IMR-90 (cell line): ENCODE data around the gene PANK4. TPM values are rescaled to one million over a fixed set of nuclear protein-coding genes. Genes with fewer than 3 reads are reported as not detected.

Source experiments
- ATAC-seq: fragments of 200-7000 bp; cut with Tn5 transposase; 2 replicates; pipeline ENCODE4 v1.9.1; 2020; ENCODE audit warnings: low read depth, mild to moderate bottlenecking, moderate library complexity
- BruUV-seq: library from RNA; stranded (reverse); fragments of 400-500 nt; replicated peaks from 2 replicates; lab custom pipeline; 2021; lab: Mats Ljungman, UMichigan
- CTCF ChIA-PET: fragments of 300-600 bp; formaldehyde crosslinking; extraction: SDS; loops from one replicate; lab custom pipeline; 2021; ENCODE audit warnings: antibody characterized with exemption; lab: Yijun Ruan, JAX
- POLR2A ChIA-PET: fragments of 300-600 bp; sonication (Branson Sonifier 250); formaldehyde crosslinking; loops from one replicate; lab custom pipeline; 2022; ENCODE audit warnings: antibody characterized with exemption; ENCODE audit not compliant: unreplicated experiment; lab: Charles Lee
- DNase-seq: peaks from one replicate; pipeline ENCODE4 v3.0.0; 2013
- H2AFZ ChIP-seq: replicated peaks from 2 replicates; pipeline ENCODE3; 2013; ENCODE audit warnings: low read length, mild to moderate bottlenecking; ENCODE audit not compliant: poor library complexity
- H2AK5ac ChIP-seq: 2 replicates; pipeline ENCODE4 v1.6.1; 2013; ENCODE audit warnings: low read depth, low read length, inconsistent platforms
- H2AK9ac ChIP-seq: replicated peaks from 2 replicates; pipeline ENCODE3; 2013; ENCODE audit warnings: mild to moderate bottlenecking, low read depth, low read length, moderate library complexity; ENCODE audit not compliant: poor library complexity
- H2BK120ac ChIP-seq: 2 replicates; pipeline ENCODE4 v1.6.1; 2013; ENCODE audit warnings: low read depth, low read length, inconsistent platforms
- H2BK15ac ChIP-seq: 3 replicates; pipeline ENCODE4 v1.6.1; 2013; ENCODE audit warnings: low read depth, low read length, inconsistent platforms
- H2BK20ac ChIP-seq: 2 replicates; pipeline ENCODE4 v1.6.1; 2013; ENCODE audit warnings: low read depth, mild to moderate bottlenecking, inconsistent platforms, low read length, moderate library complexity
- H2BK5ac ChIP-seq: 2 replicates; pipeline ENCODE4 v1.6.1; 2013; ENCODE audit warnings: mild to moderate bottlenecking, low read depth, low read length, inconsistent platforms; ENCODE audit not compliant: poor library complexity, severe bottlenecking
- H3K14ac ChIP-seq: replicated peaks from 2 replicates; pipeline ENCODE4 v1.6.1; 2013; ENCODE audit warnings: low read depth, low read length, inconsistent platforms
- H3K18ac ChIP-seq: 2 replicates; pipeline ENCODE4 v1.6.1; 2013; ENCODE audit warnings: low read depth, low read length, control low read depth
- H3K23ac ChIP-seq: 2 replicates; pipeline ENCODE4 v1.6.1; 2013; ENCODE audit warnings: low read depth, low read length, inconsistent platforms
- H3K27ac ChIP-seq: 2 replicates; pipeline ENCODE4 v1.5.1; 2013; ENCODE audit warnings: mild to moderate bottlenecking, control low read depth, low read length; ENCODE audit not compliant: insufficient read depth
- H3K27me3 ChIP-seq: 2 replicates; pipeline ENCODE4 v1.6.1; 2013; ENCODE audit warnings: low read length; ENCODE audit not compliant: control insufficient read depth, insufficient read depth
- H3K36me3 ChIP-seq: 2 replicates; pipeline ENCODE4 v1.6.1; 2013; ENCODE audit warnings: low read length, mixed read lengths; ENCODE audit not compliant: control insufficient read depth, insufficient read depth
- H3K4ac ChIP-seq: 2 replicates; pipeline ENCODE4 v1.6.1; 2013; ENCODE audit warnings: low read depth, low read length, inconsistent platforms
- H3K4me1 ChIP-seq: 2 replicates; pipeline ENCODE4 v1.6.1; 2013; ENCODE audit warnings: low read length, mixed read lengths; ENCODE audit not compliant: control insufficient read depth, insufficient read depth
- H3K4me2 ChIP-seq: 2 replicates; pipeline ENCODE4 v1.6.1; 2013; ENCODE audit warnings: low read depth, mild to moderate bottlenecking, control low read depth, low read length, moderate library complexity
- H3K4me3 ChIP-seq: 2 replicates; pipeline ENCODE4 v1.5.1; 2013; ENCODE audit warnings: low read depth, mild to moderate bottlenecking, control low read depth, low read length, moderate library complexity; ENCODE audit not compliant: insufficient read depth
- H3K56ac ChIP-seq: 2 replicates; pipeline ENCODE4 v1.6.1; 2013; ENCODE audit warnings: low read length, inconsistent platforms; ENCODE audit not compliant: insufficient read depth; ENCODE audit errors: extremely low read depth
- H3K79me1 ChIP-seq, 2 experiments: 2 replicates each; pipeline ENCODE4 v1.6.1; 2013; ENCODE audit warnings: low read length in 2 of 2, inconsistent platforms in 1 of 2, low read depth in 1 of 2
- H3K9ac ChIP-seq: 2 replicates; pipeline ENCODE4 v1.6.1; 2013; ENCODE audit warnings: low read depth, low read length, control low read depth
- H3K9me1 ChIP-seq: 2 replicates; pipeline ENCODE4 v1.6.1; 2013; ENCODE audit warnings: low read length, inconsistent platforms; ENCODE audit not compliant: insufficient read depth
- H3K9me3 ChIP-seq: 2 replicates; pipeline ENCODE4 v1.6.1; 2013; ENCODE audit warnings: low read length; ENCODE audit not compliant: control insufficient read depth, insufficient read depth
- H4K20me1 ChIP-seq: 2 replicates; pipeline ENCODE4 v1.6.1; 2013; ENCODE audit warnings: low read length, inconsistent platforms; ENCODE audit not compliant: insufficient read depth
- H4K5ac ChIP-seq: 2 replicates; pipeline ENCODE4 v1.6.1; 2013; ENCODE audit warnings: mild to moderate bottlenecking, low read depth, low read length, control low read depth
- H4K8ac ChIP-seq, 2 experiments: 2 replicates each; pipeline ENCODE4 v1.6.1; 2013; ENCODE audit warnings: low read depth in 2 of 2, low read length in 2 of 2, control low read depth in 1 of 2, inconsistent platforms in 1 of 2
- H4K91ac ChIP-seq: 2 replicates; pipeline ENCODE4 v1.6.1; 2013; ENCODE audit warnings: low read depth, low read length, inconsistent platforms; ENCODE audit not compliant: insufficient read depth
- CEBPB ChIP-seq: IDR thresholded peaks from 2 replicates; pipeline ENCODE4 v1.6.1; 2012; ENCODE audit warnings: low read depth, low read length, improper control_type of control experiment
- NFE2L2 ChIP-seq: fragments of 150-350 bp; IDR thresholded peaks from 2 replicates; pipeline ENCODE4 v1.6.1; 2016; ENCODE audit warnings: low read depth, mild to moderate bottlenecking, low read length
- WGBS, 2 experiments: methylation state at CpG; one replicate each; pipeline versions ENCODE4 v1.1.5 to v1.1.7; 2013; ENCODE audit warnings: missing lambda C conversion rate in 2 of 2; ENCODE audit not compliant: insufficient read length in 1 of 2; ENCODE audit errors: extremely low coverage in 2 of 2; 5-methylcytosine and 5-hydroxymethylcytosine counted together
- dilution Hi-C: fragments of 300-500 bp; cut with HindIII; formaldehyde crosslinking; loops from one replicate; pipeline ENCODE4 v1.14.3; 2018; ENCODE audit warnings: low sequenced_read_pairs; ENCODE audit not compliant: unreplicated experiment
- in situ Hi-C: fragments of 300-500 bp; cut with MboI; formaldehyde crosslinking; loops from 3 replicates; pipeline ENCODE4 v1.14.3; 2019; ENCODE audit warnings: low sequenced_read_pairs, inconsistent platforms, mixed read lengths
- intact Hi-C: fragments of 100-400 bp; cut with micrococcal nuclease; formaldehyde crosslinking; loops from 2 replicates; pipeline ENCODE4 v1.10.0; 2022
- polyA plus RNA-seq, 3 experiments: library from polyadenylated mRNA; depleted of rRNA; stranded (reverse); fragments of >200 nt; gene quantifications; 2 replicates each; pipeline ENCODE4 v1.2.3, GENCODE V29; 2012; ENCODE audit warnings: low replicate concordance in 1 of 3
- total RNA-seq: library from RNA; depleted of rRNA; stranded (reverse); fragments of >200 nt; gene quantifications from 2 replicates; pipeline ENCODE4 v1.2.3, GENCODE V29; 2012

PANK4 gene
- total and polyA plus RNA-seq, 2 of the 4 experiments (the other 2 are of a cell fraction), result 14.0 to 18.5 TPM

- in situ Hi-C loops, result loop anchor here (25.0 kb wide), 1 partner anchor 350 kb away; the partner anchor contains the start of gene FAAP20
- no peak overlapping the region for H2BK5ac ChIP-seq
- no peak overlapping the region for H2BK15ac ChIP-seq
- H3K4me2 ChIP-seq, result no peak overlapping the region
- no peaks in the 10 kb centered on the region for H3K79me1 ChIP-seq
- H3K23ac ChIP-seq, result no peak overlapping the region
- peaks cover 3% of the 10 kb centered on the region; the same call in 1 of the 2 replicates for H3K27me3 ChIP-seq
- no peak overlapping the region for H3K27ac ChIP-seq
- DNase-seq, result no peak
- H4K91ac ChIP-seq, result no peak overlapping the region
- H3K14ac ChIP-seq, result no peak overlapping the region
- H3K18ac ChIP-seq, result no peak overlapping the region
- no peak overlapping the region for H3K4me3 ChIP-seq
- POLR2A ChIA-PET, result no interaction called here
- no peak overlapping the region for H4K8ac ChIP-seq
- no peak for TF ChIP-seq NFE2L2
- no peak for TF ChIP-seq CEBPB
- WGBS, 2 experiments, result 66% methylated on average over 4 of the region's 9 CpGs; no CpG with 5 or more reads in 1 of the 2 experiments
- H3K56ac ChIP-seq, result no peak overlapping the region
- no peak overlapping the region for H2BK120ac ChIP-seq
- H4K5ac ChIP-seq, result no peak overlapping the region
- H2AK9ac ChIP-seq, result no peak overlapping the region
- H3K4me1 ChIP-seq, result peaks cover 12% of the 10 kb centered on the region
- H2AK5ac ChIP-seq, result no peak overlapping the region
- H3K36me3 ChIP-seq, result no peaks in the 10 kb centered on the region
- ATAC-seq, result no peak
- no peak overlapping the region for H2BK20ac ChIP-seq
- no TSS peak for BruUV-seq
- no peaks in the 10 kb centered on the region for H4K20me1 ChIP-seq
- no peaks in the 10 kb centered on the region for H3K9me3 ChIP-seq
- intact Hi-C loops, result no loop called here
- CTCF ChIA-PET, result no interaction called here
- no peak overlapping the region for H3K9ac ChIP-seq
- H3K9me1 ChIP-seq, result peaks cover 9% of the 10 kb centered on the region
- dilution Hi-C loops, result no loop called here
- no peak overlapping the region for H3K4ac ChIP-seq
- H2AFZ ChIP-seq, result no peak overlapping the region
Observed at GRCh38 chr1:2537784-2538115, 11.4 kb upstream of the PANK4 start.
